Glutamatergic neuron (in vitro differentiated cells): ENCODE measurements around the gene CAPN13. TPM values are rescaled to one million over a fixed set of nuclear protein-coding genes. Genes with fewer than 3 reads are reported as not detected.

ENCODE experiments used
- DNase-seq: peaks from one replicate; pipeline ENCODE4 v3.0.0; 2022
- H3K27ac Mint-ChIP-seq: one replicate; pipeline ENCODE4 v1.8.0; 2020; ENCODE audit warnings: mild to moderate bottlenecking, mixed read lengths, inconsistent platforms; ENCODE audit not compliant: unreplicated experiment
- H3K27me3 Mint-ChIP-seq: one replicate; pipeline ENCODE4 v1.8.0; 2020; ENCODE audit warnings: mild to moderate bottlenecking, moderate library complexity, mixed read lengths, inconsistent platforms; ENCODE audit not compliant: unreplicated experiment
- H3K36me3 Mint-ChIP-seq: one replicate; pipeline ENCODE4 v1.8.0; 2020; ENCODE audit warnings: mild to moderate bottlenecking, mixed read lengths, inconsistent platforms; ENCODE audit not compliant: unreplicated experiment
- H3K4me1 Mint-ChIP-seq: one replicate; pipeline ENCODE4 v1.8.0; 2020; ENCODE audit warnings: mild to moderate bottlenecking, low read depth, mixed read lengths, inconsistent platforms; ENCODE audit not compliant: unreplicated experiment
- H3K4me3 Mint-ChIP-seq: one replicate; pipeline ENCODE4 v1.8.0; 2020; ENCODE audit warnings: mild to moderate bottlenecking, mixed read lengths, inconsistent platforms; ENCODE audit not compliant: unreplicated experiment
- H3K9me3 Mint-ChIP-seq: one replicate; pipeline ENCODE4 v1.8.0; 2020; ENCODE audit warnings: mild to moderate bottlenecking, moderate library complexity, mixed read lengths, inconsistent platforms; ENCODE audit not compliant: unreplicated experiment
- total RNA-seq: library from RNA; stranded (reverse); fragmentation: NEBNext Ultra II Directional; extraction: Animal tissue kit (Norgen Biotek cat#: 25700); gene quantifications from one replicate; pipeline ENCODE4 v1.2.1, GENCODE V29; 2021; ENCODE audit not compliant: unreplicated experiment
- TF ChIP-seq, protein P1 (sequence below): fragments of 200-600 bp; sonication (generic); IDR thresholded peaks from one replicate; pipeline ENCODE4 v1.5.0; 2021; ENCODE audit not compliant: partially characterized antibody, unreplicated experiment

CAPN13 gene
- total RNA-seq, 1 donor from 2014 or later = not detected

DNA sequence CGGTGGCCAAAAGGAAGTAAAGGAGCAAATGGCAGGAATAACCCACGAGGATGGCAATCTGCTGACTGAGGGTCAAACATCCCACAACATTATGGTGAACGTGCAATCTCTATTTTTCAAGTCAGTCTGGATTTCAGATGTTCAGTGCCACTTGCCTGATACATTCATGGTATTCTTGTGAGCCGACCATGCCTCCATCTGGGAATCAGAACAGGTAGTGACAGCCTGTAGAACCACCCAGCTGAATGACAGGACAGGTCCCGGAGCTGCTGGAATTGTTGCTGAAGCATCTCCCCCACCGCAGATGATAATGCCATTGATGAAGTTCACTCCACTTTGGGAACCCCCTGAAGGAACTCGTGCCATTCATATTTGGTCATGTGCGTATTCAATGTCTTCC is 123.2 kb downstream of the CAPN13 start:
- peaks cover 6% of the 10 kb centered on the region for H3K4me1 Mint-ChIP-seq
- H3K9me3 Mint-ChIP-seq = peaks cover 3% of the 10 kb centered on the region
- TF ChIP-seq, protein P1, sequence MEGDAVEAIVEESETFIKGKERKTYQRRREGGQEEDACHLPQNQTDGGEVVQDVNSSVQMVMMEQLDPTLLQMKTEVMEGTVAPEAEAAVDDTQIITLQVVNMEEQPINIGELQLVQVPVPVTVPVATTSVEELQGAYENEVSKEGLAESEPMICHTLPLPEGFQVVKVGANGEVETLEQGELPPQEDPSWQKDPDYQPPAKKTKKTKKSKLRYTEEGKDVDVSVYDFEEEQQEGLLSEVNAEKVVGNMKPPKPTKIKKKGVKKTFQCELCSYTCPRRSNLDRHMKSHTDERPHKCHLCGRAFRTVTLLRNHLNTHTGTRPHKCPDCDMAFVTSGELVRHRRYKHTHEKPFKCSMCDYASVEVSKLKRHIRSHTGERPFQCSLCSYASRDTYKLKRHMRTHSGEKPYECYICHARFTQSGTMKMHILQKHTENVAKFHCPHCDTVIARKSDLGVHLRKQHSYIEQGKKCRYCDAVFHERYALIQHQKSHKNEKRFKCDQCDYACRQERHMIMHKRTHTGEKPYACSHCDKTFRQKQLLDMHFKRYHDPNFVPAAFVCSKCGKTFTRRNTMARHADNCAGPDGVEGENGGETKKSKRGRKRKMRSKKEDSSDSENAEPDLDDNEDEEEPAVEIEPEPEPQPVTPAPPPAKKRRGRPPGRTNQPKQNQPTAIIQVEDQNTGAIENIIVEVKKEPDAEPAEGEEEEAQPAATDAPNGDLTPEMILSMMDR = no peak
- peaks cover 3% of the 10 kb centered on the region for H3K27me3 Mint-ChIP-seq
- H3K36me3 Mint-ChIP-seq = peaks cover 3% of the 10 kb centered on the region
- DNase-seq = no peak
- no peak overlapping the region for H3K4me3 Mint-ChIP-seq
- no peak overlapping the region for H3K27ac Mint-ChIP-seq

DNA sequence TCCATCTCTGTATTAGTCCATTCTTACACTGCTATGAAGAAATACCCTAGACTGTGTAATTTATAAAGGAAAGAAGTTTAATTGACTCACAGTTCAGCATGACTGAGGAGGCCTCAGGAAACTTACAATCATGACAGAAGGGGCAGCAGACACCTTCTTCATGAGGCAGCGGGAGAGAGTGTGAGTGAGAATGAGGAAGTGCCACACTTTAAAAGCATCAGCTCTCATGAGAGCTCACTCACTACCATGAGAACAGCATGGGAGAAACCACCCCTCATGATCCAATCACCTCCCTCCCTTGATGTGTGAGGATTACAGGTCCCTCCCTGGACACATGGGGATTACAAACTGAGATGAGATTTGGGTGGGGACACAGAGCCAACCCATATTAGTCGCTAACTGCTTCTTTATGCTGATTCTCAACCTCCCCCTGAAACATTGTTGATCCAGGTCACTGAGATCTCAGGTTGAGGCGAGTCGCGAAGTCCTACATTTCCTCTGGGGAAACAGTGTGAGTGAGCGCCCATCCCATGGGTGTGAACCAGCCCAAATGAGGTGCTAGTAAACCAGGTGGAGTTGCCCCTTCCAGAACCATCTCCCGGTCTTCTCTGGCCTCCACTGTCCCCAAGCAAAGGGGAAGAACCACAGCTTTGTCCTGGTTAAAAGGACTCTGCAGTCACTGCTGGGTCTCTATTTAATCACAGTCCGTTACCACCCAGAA is 123.8 kb downstream of the CAPN13 start:
- TF ChIP-seq, protein P1 = no peak
- Mint-ChIP-seq H3K4me3 (no peak overlapping the region), H3K4me1 (no peaks in the 10 kb centered on the region), H3K36me3 (peaks cover 3% of the 10 kb centered on the region), H3K27ac (no peak overlapping the region), H3K9me3 (peaks cover 5% of the 10 kb centered on the region), H3K27me3 (peaks cover 3% of the 10 kb centered on the region)
- DNase-seq = no peak

DNA sequence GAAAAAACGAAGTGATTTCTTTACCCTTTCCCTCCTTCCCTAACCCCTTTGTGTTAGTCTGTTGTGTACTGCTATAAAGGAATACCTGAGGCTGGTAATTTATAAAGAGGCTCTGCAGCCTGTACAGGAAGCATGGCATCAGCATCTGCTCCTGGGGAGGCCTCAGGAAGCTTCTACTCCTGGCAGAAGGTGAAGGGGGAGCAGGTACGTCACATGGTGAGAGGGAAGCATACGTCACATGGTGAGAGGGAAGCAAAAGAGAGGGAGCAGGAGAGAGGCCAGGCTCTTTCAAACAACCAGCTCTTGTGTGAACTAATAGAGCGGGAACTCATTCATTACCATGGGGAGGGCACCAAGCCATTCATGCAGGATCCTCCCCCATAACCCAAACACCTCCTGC is 126.2 kb downstream of the CAPN13 start:
- TF ChIP-seq, protein P1 = no peak
- Mint-ChIP-seq H3K27me3 (peaks cover 3% of the 10 kb centered on the region), H3K4me3 (no peak overlapping the region), H3K27ac (no peak overlapping the region), H3K4me1 (no peaks in the 10 kb centered on the region), H3K36me3 (peaks cover 3% of the 10 kb centered on the region), H3K9me3 (peaks cover 4% of the 10 kb centered on the region)
- DNase-seq = no peak

DNA sequence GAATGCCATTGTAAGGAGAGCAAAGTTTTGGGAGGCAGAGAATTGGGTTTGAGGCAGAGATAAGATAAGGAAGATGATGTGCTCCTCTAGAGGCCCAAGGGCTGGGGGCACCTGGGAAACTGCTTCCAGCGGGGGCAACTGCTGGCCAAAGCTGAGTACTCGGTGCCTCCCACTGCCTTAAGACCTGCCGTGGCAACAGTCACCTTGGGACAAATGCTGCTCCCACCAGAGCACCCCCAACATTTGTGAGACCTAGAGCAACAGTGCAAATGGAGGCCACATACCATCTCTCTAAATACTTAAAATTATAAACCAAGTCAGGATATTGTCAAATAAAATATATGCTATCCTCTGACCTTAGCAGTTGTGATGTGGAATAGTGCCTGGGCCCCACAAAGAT is 127.1 kb downstream of the CAPN13 start:
- peaks cover 3% of the 10 kb centered on the region for H3K36me3 Mint-ChIP-seq
- no peaks in the 10 kb centered on the region for H3K4me1 Mint-ChIP-seq
- H3K4me3 Mint-ChIP-seq = no peak overlapping the region
- peaks cover 3% of the 10 kb centered on the region for H3K27me3 Mint-ChIP-seq
- TF ChIP-seq, protein P1 = no peak
- no peak overlapping the region for H3K27ac Mint-ChIP-seq
- peaks cover 4% of the 10 kb centered on the region for H3K9me3 Mint-ChIP-seq
- no peak for DNase-seq

DNA sequence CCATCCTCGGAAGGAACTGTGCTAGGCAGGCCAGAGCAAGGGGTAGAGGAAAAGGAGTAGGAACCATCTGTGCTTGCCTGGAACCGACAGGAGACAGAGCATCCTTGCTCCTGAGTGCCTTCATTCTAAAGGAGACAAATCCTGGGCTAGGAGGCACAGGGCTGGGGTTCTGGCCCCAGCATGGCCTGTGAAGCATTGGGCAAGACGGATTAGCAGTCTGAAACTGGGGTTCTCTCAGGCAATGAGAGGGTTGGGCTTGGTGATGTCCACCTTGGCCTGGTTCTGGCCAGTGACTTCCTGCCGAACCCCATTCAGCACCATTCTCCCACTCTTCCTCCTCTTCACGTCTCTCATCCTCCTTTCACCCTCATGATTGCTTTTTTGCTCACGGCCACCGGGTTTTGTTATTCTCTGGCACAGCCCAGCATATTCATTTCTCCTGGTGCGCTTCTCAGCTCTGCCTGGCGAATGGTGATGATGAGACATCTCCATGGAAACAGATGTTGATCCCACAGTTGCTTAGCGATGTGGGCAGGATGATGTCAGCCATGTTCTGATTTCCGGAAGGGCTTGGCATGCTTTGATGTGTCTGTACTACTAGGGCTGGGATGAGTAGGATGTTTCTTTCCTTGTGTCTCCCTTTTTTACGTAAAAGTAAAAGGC is 127.7 kb downstream of the CAPN13 start:
- TF ChIP-seq, protein P1 = no peak
- Mint-ChIP-seq H3K27me3 (peaks cover 3% of the 10 kb centered on the region), H3K36me3 (peaks cover 3% of the 10 kb centered on the region), H3K9me3 (peaks cover 4% of the 10 kb centered on the region), H3K4me1 (no peaks in the 10 kb centered on the region), H3K4me3 (no peak overlapping the region), H3K27ac (no peak overlapping the region)
- no peak for DNase-seq
